K562 (cell line): ENCODE results near the gene SFT2D2. TPM values are rescaled to one million over a fixed set of nuclear protein-coding genes. Genes with fewer than 3 reads are reported as not detected.

Experiments
- ATAC-seq: fragments of 200-7000 bp; cut with Tn5 transposase; 3 replicates; pipeline ENCODE4 v1.9.1; 2020; ENCODE audit warnings: moderate library complexity
- BruUV-seq: library from RNA; stranded (reverse); fragments of 400-500 nt; replicated peaks from 2 replicates; lab custom pipeline; 2021; lab: Mats Ljungman, UMichigan
- CTCF ChIA-PET: fragments of 300-600 bp; formaldehyde crosslinking; extraction: SDS; loops from one replicate; lab custom pipeline; 2021; ENCODE audit warnings: low intra/inter-chr PET ratio; lab: Yijun Ruan, JAX
- POLR2A ChIA-PET: fragments of 300-600, 350-650 bp; sonication (Branson Sonifier 250); formaldehyde crosslinking; extraction: SDS; loops from one replicate; lab custom pipeline; 2021; ENCODE audit warnings: antibody characterized with exemption, inconsistent platforms; lab: Yijun Ruan, JAX
- DNase-seq, 4 experiments: peaks; one replicate each; pipeline versions ENCODE4 v3.0.0 to v3.0.0-alpha.2; 2011 to 2018; ENCODE audit warnings: low spot score in 3 of 4, mixed read lengths in 3 of 4; ENCODE audit errors: extremely low read depth in 1 of 4
- FAIRE-seq: peaks from 2 replicates; lab custom pipeline; 2011; peaks lifted over from hg19 to GRCh38; lab: Jason Lieb, UNC
- H2AFZ ChIP-seq: 2 replicates; pipeline ENCODE4 v1.6.0; 2011; ENCODE audit warnings: low read depth, low read length, control low read depth, inconsistent platforms
- H3K27ac ChIP-seq: fragments of 200-600 bp; 3 replicates; pipeline ENCODE4 v1.8.0; 2011; ENCODE audit warnings: low read depth, mild to moderate bottlenecking, control low read depth, inconsistent platforms, low read length, moderate library complexity, mixed read lengths; ENCODE audit errors: extremely low read depth
- H3K27me3 ChIP-seq, 2 experiments: fragments of 300-600 bp in 1 of 2; 2 replicates in 1 of 2; 3 replicates in 1 of 2; pipeline versions ENCODE4 v1.6.0 to v1.8.0; 2011; ENCODE audit warnings: inconsistent platforms in 2 of 2, low read length in 2 of 2, mild to moderate bottlenecking in 1 of 2, mixed read lengths in 1 of 2, moderate library complexity in 1 of 2; ENCODE audit not compliant: control insufficient read depth in 2 of 2, insufficient read depth in 2 of 2
- H3K36me3 ChIP-seq: fragments of 300-600 bp; 3 replicates; pipeline ENCODE4 v1.8.0; 2011; ENCODE audit warnings: mild to moderate bottlenecking, low read length, inconsistent platforms; ENCODE audit not compliant: control insufficient read depth, insufficient read depth
- H3K4me1 ChIP-seq, 2 experiments: fragments of 200-600 bp in 1 of 2; replicated peaks in 1 of 2; 2 replicates in 1 of 2; 3 replicates in 1 of 2; pipeline versions ENCODE4 v1.5.1 to v1.8.0; 2011; ENCODE audit warnings: inconsistent platforms in 2 of 2, low read length in 2 of 2, mild to moderate bottlenecking in 1 of 2, mixed read lengths in 1 of 2, moderate library complexity in 1 of 2; ENCODE audit not compliant: control insufficient read depth in 2 of 2, insufficient read depth in 2 of 2
- H3K4me2 ChIP-seq: 2 replicates; pipeline ENCODE4 v1.6.1; 2011; ENCODE audit warnings: low read length, control low read depth, inconsistent platforms, mixed read lengths; ENCODE audit not compliant: insufficient read depth
- H3K4me3 ChIP-seq: fragments of 200-600 bp; sonication (generic), shearing (Covaris generic); 2 replicates; pipeline ENCODE4 v1.5.1; 2016; ENCODE audit warnings: control low read depth, inconsistent platforms
- H3K79me2 ChIP-seq: fragments of 200-600 bp; 3 replicates; pipeline ENCODE4 v1.8.0; 2011; ENCODE audit warnings: low read length, inconsistent platforms; ENCODE audit not compliant: control insufficient read depth, insufficient read depth
- H3K9ac ChIP-seq, 2 experiments: 2 replicates each; pipeline versions ENCODE4 v1.6.0 to v1.6.1; 2011; ENCODE audit warnings: low read depth in 2 of 2, low read length in 2 of 2, control low read depth in 1 of 2, inconsistent platforms in 1 of 2, mild to moderate bottlenecking in 1 of 2, mixed read lengths in 1 of 2; ENCODE audit not compliant: insufficient read depth in 1 of 2
- H3K9me1 ChIP-seq: one replicate; pipeline ENCODE4 v1.6.0; 2011; ENCODE audit warnings: inconsistent platforms, mild to moderate bottlenecking, low read length, moderate library complexity; ENCODE audit not compliant: control insufficient read depth, insufficient read depth
- H3K9me3 ChIP-seq: replicated peaks from 2 replicates; pipeline ENCODE4 v1.5.1; 2011; ENCODE audit warnings: low read depth, low read length, inconsistent platforms; ENCODE audit not compliant: control insufficient read depth, insufficient read depth
- H4K20me1 ChIP-seq: replicated peaks from 2 replicates; pipeline ENCODE4 v1.6.1; 2011; ENCODE audit warnings: low read length, inconsistent platforms, mixed read lengths; ENCODE audit not compliant: control insufficient read depth, insufficient read depth
- FOXP1 ChIP-seq: sonication (generic); formaldehyde crosslinking; IDR thresholded peaks from 2 replicates; pipeline ENCODE4 v1.8.0; 2022; ENCODE audit warnings: mild to moderate bottlenecking, missing genetic modification reagents
- HDAC2 ChIP-seq: fragments of 450-650 bp; IDR thresholded peaks from 2 replicates; pipeline ENCODE4 v1.6.1; 2016; ENCODE audit warnings: mild to moderate bottlenecking
- NFIC ChIP-seq: fragments of 450-650 bp; IDR thresholded peaks from 2 replicates; pipeline ENCODE4 v1.6.1; 2017; ENCODE audit warnings: mild to moderate bottlenecking, inconsistent platforms
- WGBS: fragments of 100-300 bp; shearing (Covaris generic); methylation state at CpG from one replicate; pipeline ENCODE4 v1.1.6; 2016; ENCODE audit warnings: low coverage, mixed read lengths; ENCODE audit not compliant: insufficient coverage; ENCODE audit errors: missing lambda C conversion rate; 5-methylcytosine and 5-hydroxymethylcytosine counted together
- in situ Hi-C: fragments of 300-500 bp; cut with MboI; formaldehyde crosslinking; loops from 4 replicates; pipeline ENCODE4 v1.15.0; 2018; ENCODE audit warnings: inconsistent platforms, mixed read lengths
- intact Hi-C: fragments of 100-400 bp; cut with micrococcal nuclease; formaldehyde crosslinking; loops from 2 replicates; pipeline ENCODE4 v1.14.2; 2022
- polyA plus RNA-seq, 8 experiments: library from polyadenylated mRNA; depleted of rRNA in 4 of 8; stranded (reverse) in 5 of 8; unstranded in 3 of 8; fragments of >200 nt; fragmentation: Nextera tagmentation in 2 of 8; fragmentation: Illumina TruSeq in 1 of 8; extraction: Ambion mirVana in 2 of 8; extraction: Trizol in 1 of 8; gene quantifications; 2 replicates each; pipeline versions ENCODE4 v1.2.1 to v1.2.3, GENCODE V29; 2011 to 2014; ENCODE audit warnings: inconsistent platforms in 1 of 8, missing spikeins in 1 of 8
- total RNA-seq, 7 experiments: library from RNA; depleted of rRNA in 6 of 7; stranded (reverse); fragments of >200 nt in 6 of 7; fragmentation: Illumina TruSeq in 2 of 7; extraction: Trizol in 2 of 7; gene quantifications; 2 replicates each; pipeline versions ENCODE4 v1.2.1 to v1.2.3, GENCODE V29; 2011 to 2021; ENCODE audit warnings: low replicate concordance in 1 of 7

Gene SFT2D2
- total and polyA plus RNA-seq, 9 of the 15 experiments (the other 6 are each of a cell fraction or from before 2014, with no cell fraction given), result 3.4 to 50.1 (median 21.6) TPM

GRCh38 chr1:168280296-168280927, 54.6 kb downstream of the SFT2D2 start, which contains the start of gene TBX19:
Gene TBX19 (plus strand): TSS chr1:168280877. CDS start chr1:168281091, 214 bp downstream.
- in situ Hi-C loops, result no loop called here
- H3K9me3 ChIP-seq, result no peaks in the 10 kb centered on the region
- intact Hi-C loops, result no loop called here
- H3K9me1 ChIP-seq, result no peaks in the 10 kb centered on the region
- no peaks in the 10 kb centered on the region for H3K36me3 ChIP-seq
- H3K9ac ChIP-seq, result no peak within 1 kb of the TSS
- WGBS, result 52% methylated on average over 7 of the region's 7 CpGs
- ATAC-seq (no peak; the same call in 2 of the 3 replicates), FAIRE-seq (no peak), DNase-seq (peak in 1 of 4 experiments; percentile 28)
- H3K79me2 ChIP-seq, result no peaks in the 10 kb centered on the region
- peaks cover 5 to 23% of the 10 kb centered on the region in 2 experiments; a peak in 3 of 5 replicates for H3K4me1 ChIP-seq
- peak within 1 kb of the TSS; percentile 13; the same call in 1 of the 2 replicates for H3K4me2 ChIP-seq
- TF ChIP-seq FOXP1 (CRISPR knock-in tag) (no peak), HDAC2 (no peak), NFIC (peak; percentile 34)
- CTCF ChIA-PET, result no interaction called here
- no peak within 1 kb of the TSS for H3K4me3 ChIP-seq
- H3K27me3 ChIP-seq, result no peaks in the 10 kb centered on the region
- POLR2A ChIA-PET, result interaction anchor here (0.5 to 2.8 kb wide), 6 partner anchors 11 to 461 kb away, joined by 3 to 14 read pairs (median 3); no protein-coding TSS in a partner anchor
- H4K20me1 ChIP-seq, result peaks cover 10% of the 10 kb centered on the region; the same call in 1 of the 2 replicates
- no peak within 1 kb of the TSS for H3K27ac ChIP-seq
- no peak within 1 kb of the TSS for H2AFZ ChIP-seq
- no TSS peak for BruUV-seq
